HG03460 (cell line): Measurements from ENCODE around the gene SF3B1.
"Not testable (repeated sequence)": the region's sequence is repeated elsewhere in the genome, so short reads cannot be mapped to it uniquely, and the experiment has no call there.

Experiments
- ATAC-seq: cut with Tn5 transposase; IDR thresholded peaks from one replicate; pipeline ENCODE4 v1.9.1; 2021; ENCODE audit not compliant: unreplicated experiment

Gene SF3B1

DNA sequence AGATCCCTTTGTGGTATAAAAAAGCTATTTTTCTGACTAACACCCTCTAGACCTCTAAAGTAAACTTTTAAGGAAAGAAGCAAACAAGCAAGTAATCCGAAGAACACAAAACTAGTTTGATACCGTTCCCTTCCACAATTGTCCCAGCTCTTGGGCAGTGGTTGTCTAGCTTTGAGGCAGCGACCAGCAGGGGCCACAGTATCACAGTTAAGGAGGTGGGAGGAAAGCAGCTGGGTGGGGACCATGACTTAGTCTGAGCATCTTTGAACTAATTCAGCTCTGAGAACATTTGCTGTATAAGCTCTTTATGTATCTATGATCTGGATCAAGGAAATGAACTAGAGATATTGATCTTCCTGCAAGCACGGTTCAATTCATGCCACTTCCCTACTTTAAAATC, 51.0 kb downstream of the SF3B1 start:
- no peak for ATAC-seq

DNA sequence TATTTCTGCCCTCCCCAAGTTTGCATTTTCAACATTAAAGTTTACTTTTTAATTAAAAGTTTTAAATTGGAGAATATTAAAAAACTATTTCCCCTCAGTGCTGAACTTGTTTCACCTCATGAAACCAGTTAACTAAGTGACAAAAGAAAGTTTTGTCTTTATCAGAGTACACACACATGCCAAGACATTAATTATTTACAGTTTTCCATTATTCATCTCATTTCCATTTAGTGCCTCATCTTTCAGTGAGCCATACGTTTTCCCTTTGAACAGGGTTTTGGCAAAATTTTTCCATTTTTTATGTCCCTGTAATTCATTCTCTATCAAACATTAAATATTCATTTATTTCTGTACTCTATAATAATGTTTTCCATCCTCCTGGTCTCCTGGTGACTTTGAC, 53.2 kb downstream of the SF3B1 start:
- ATAC-seq: no peak

DNA sequence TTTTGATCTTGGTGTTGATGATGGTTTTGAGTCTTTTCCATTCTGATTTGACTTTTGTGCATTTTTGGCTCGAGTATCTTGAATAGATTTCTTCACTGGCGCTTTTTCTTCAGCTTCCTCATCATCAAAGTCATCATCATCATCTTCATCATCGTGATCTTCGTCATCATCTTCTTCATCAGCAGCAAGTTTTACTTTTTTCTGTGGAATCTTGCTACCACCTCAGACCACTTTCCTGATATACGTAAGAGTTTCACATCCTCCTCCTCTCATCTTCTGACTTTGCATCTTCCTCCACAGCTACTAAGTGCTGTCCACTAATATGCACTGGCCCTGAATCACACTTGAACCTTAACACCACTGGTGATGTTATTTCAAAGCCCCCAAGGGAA, 54.9 kb downstream of the SF3B1 start:
- ATAC-seq: not testable (repeated sequence)

DNA sequence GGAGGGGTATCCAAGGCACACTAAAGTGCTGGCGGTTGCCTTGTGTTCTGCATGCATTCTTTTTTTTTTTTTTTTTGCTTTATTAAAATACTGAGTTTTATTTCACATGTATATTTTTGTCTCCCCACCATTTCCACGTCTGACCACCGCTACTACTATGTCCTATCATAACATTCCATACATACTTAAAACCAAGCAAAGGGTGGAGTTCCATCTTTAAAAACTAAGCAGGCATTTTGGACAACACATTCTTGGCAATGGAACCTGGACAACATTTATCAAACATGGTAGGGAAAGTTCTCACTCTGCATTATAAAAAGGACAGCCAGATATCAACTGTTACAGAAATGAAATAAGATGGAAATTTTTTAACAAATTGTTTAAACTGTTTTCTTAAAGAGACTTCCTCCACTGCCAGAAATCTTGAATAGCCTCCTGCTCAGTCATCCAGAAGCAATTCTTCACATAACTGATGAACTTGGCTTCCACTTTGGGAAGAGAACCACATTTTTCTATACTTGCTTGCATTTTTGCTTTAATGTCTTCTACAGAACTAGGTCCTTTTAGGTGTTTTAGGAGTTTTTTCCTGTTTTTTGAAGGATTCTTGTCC, 55.4 kb downstream of the SF3B1 start:
- ATAC-seq: not testable (repeated sequence)

GRCh38 chr2:197378494-197379307, 56.1 kb downstream of the SF3B1 start:
- no peak for ATAC-seq

DNA sequence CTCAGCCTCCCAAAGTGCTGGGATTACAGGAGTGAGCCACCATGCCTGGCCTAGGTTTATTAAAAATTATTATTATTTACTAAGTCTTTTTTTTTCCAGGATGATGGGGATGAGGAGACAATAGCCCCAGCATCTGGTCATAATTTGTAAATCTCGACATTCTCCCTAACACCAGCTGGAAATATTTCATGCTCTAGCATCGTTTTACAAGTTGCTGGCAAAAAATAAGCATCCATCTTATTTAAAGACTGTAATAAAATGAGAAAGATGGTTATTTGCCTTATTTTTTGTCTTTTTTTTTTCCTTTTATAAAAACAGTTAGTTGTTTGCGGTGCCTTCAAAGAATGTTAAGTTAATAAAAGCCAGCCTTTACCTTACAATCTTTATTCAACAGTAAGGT, 56.7 kb downstream of the SF3B1 start:
- ATAC-seq: no peak

DNA sequence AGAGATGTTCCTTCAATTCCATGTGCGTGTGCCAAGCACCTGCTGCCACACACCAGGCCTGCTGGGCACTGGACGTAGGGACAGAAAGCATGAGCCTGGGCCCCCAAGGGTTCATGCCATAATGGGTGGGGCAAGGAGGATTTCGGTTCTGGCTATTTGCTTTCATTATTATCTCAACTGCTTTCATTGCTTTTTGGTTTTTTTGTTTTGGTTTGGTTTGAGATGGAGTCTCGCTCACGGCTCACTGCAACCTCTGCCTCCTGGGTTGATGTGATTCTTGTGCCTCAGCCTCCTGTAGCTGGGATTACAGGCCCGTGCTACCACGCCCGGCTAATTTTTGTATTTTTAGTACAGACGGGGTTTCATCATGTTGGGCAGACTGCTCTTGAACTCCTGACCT, 57.2 kb downstream of the SF3B1 start:
- no peak for ATAC-seq

DNA sequence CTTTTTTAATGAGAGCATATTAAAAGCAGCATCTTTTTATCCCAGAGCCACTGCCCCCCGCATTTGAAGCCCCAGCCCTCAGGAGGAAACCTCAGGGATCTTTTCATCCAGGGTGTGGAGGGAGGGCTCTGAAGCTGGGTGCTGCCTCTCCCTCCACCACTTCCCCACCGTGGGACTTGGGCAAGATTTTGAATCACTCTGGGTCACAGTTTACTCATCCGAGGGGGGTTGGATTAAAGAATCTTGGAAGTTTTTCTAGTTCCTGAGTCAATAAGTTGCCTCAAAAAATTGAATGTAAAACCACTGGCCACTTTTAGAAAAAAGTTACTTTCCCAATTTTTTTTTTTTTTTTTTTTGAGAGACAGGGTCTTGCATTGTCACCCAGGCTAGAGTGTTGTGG, 62.2 kb downstream of the SF3B1 start:
- no peak for ATAC-seq

DNA sequence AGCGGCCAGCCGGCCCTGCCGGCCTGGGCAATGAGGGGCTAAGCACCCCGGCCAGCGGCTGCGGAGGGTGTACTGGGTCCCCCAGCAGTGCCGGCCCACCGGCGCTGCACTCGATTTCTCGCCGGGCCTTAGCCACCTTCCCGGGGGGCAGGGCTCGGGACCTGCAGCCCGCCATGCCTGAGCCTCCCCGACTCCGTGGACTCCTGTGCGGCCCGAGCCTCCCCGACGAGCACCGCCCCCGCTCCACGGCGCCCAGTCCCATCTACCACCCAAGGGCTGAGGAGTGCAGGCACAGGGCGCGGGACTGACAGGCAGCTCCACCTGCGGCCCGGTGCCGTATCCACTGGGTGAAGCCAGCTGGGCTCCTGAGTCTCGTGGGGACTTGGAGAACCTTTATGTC, 64.2 kb downstream of the SF3B1 start:
- ATAC-seq: not testable (repeated sequence)

GRCh38 chr2:197369933-197370320, 64.9 kb downstream of the SF3B1 start:
- no peak for ATAC-seq

GRCh38 chr2:197369228-197369932, 65.4 kb downstream of the SF3B1 start:
- ATAC-seq: no peak

- ATAC-seq: no peak
Measured at GRCh38 chr2:197368412-197368811, 66.4 kb downstream of the SF3B1 start.

DNA sequence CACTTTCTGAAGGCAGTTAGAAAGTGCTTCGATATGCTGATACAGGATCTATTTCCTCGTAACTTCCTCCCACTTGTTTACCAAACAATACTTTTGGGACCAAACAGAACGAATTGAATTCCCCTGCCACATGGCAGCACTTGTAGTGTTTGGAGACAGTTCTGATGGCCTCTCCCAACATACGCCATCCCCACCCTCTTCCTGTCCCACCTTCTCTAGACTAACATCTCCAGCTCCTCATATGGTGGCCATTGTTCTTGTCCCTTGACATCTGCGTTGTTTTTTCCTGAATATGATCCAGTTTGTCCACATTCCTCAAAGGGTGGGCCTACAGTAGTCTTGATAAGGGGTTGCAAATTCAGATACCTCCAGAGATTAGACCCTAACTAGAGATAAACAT, 70.8 kb downstream of the SF3B1 start:
- ATAC-seq: no peak

DNA sequence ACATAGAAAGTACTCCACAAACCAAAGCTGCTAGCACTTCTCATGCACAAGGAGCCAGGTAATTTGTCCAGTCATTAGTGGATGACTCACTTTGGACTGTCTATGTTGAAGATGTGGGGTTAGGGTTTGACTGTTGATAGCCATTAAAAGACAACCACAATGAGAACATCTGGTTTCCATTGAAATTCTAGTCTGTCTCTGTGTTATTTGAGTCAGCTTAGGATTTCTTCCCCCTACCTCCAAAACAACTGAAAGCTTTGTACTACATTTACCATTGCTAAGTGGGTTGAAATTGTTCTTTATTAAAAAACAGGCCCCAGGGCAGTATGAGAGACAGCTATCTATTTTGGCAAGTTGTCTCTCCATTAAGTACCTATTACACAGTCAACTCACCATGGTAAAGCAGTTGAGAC, 74.1 kb downstream of the SF3B1 start:
- ATAC-seq: peak; percentile 85

GRCh38 chr2:197359859-197360258, 75.0 kb downstream of the SF3B1 start:
- no peak for ATAC-seq

DNA sequence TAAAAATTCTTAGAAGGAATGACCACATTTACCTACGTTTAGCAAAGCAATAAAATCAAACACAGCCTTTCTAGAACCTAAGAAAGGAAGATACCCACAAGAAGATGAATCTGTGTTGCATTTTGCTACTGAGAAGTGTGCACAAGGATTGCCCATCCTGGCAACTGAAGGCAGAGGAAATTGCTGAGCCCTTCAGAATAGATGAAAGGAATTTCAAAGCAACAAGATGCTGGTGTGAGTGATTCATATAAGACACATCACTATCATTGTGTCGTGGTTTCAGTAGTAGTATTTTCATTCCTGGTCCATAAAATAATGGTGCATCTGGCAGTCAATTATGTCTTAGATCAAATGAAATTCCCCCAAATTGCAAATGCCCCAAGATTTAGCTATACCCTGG, 75.9 kb downstream of the SF3B1 start:
- no peak for ATAC-seq

DNA sequence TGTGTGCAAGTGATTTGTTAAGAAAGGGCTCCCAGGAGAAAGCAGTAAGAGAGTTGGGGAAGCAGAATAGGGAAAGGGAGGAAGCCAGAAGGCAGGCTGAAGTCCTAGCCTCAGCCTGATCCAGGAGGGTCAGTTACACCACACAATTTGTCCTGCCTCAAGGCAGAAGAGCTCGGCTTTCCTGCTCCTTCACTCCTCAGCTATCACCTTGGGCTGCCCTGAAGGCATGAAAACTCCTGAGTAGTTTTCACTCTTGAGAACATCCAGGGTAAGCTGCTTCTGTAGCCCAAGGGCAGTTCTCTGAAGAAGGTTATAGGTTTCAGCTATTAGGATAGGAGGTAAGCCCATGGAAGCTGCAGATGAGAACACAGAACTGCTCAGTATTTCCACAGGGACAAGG, 76.8 kb downstream of the SF3B1 start:
- no peak for ATAC-seq

- ATAC-seq: no peak
Measured at GRCh38 chr2:197356136-197356535, 78.7 kb downstream of the SF3B1 start.

GRCh38 chr2:197354169-197354558, 80.7 kb downstream of the SF3B1 start:
- no peak for ATAC-seq

DNA sequence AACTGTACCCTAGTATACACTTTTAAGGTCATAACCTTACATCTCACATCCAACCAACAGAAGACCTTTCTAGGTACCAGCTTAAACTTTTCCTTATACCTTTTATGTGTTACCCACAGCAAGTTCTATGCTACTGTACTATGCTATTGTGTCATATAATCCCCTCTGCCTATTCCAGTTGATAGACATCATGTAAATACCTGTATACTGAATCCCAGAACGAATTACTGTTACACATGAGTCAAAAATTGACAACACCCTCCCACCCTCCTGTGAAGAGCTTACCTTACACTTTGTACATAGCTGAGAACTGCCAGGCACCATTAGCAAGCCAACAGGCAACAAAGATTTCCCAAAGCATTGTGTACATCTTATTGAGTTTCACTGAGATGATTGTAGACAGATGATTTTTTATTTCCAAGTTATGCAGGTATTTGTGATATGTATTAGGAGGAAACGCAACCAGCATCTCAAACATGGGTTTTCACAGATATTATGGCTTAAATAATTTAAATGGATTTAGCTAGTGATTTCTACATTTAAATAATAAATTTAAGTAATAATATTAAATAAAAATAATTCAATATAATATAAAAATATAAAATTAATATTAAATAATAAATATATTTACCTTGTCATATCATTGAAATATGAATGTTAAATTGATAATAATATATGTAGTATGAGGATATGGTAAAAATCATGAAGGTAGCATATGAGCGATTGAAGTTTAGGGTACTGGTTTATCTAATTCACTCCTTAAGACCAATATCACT, 81.2 kb downstream of the SF3B1 start:
- no peak for ATAC-seq

DNA sequence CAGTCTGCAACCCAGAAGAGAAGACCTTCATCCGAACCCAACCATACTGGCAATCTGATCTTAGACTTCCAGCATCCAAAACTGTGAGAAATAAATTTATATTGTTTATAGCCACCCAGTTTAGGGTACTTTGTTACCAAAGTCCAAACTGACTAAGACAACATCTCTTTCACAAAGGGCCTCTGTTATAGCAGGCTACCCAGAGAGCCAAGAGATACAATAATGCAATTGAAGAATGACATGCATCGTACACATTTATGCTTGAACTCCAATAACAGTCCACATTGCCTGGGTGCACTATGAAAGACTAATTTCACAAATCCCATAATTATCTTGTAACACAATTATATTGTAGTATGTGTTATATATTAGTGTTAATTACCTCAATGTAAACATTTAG, 85.1 kb downstream of the SF3B1 start:
- no peak for ATAC-seq
